HG03066 (cell line): ENCODE results near the gene HTATIP2.
"Not testable (repeated sequence)": the region's sequence is repeated elsewhere in the genome, so short reads cannot be mapped to it uniquely, and the experiment has no call there.

Source experiments
- ATAC-seq: cut with Tn5 transposase; IDR thresholded peaks from one replicate; pipeline ENCODE4 v1.9.1; 2021; ENCODE audit warnings: low read depth; ENCODE audit not compliant: unreplicated experiment

The HTATIP2 gene

GRCh38 chr11:20363500-20364340, at the start of gene HTATIP2:
Gene HTATIP2, plus strand, starts transcription at chr11:20363714. Its CDS starts 524 bp downstream, at chr11:20364238.
- peak; percentile 91 for ATAC-seq

GRCh38 chr11:20315800-20316199, 47.7 kb upstream of the HTATIP2 start:
- ATAC-seq = no peak

GRCh38 chr11:20321177-20321576, 42.3 kb upstream of the HTATIP2 start:
- ATAC-seq = no peak

- no peak for ATAC-seq
Observed at GRCh38 chr11:20327377-20327935, 36.1 kb upstream of the HTATIP2 start.

GRCh38 chr11:20336056-20336455, 27.5 kb upstream of the HTATIP2 start:
- no peak for ATAC-seq

GRCh38 chr11:20337526-20338154, 25.9 kb upstream of the HTATIP2 start:
- ATAC-seq = no peak

- ATAC-seq = no peak
Observed at GRCh38 chr11:20342347-20343141, 21.0 kb upstream of the HTATIP2 start.

GRCh38 chr11:20351136-20351535, 12.4 kb upstream of the HTATIP2 start:
- no peak for ATAC-seq

GRCh38 chr11:20351751-20352262, 11.7 kb upstream of the HTATIP2 start:
- ATAC-seq = no peak

GRCh38 chr11:20353829-20354434, 9.6 kb upstream of the HTATIP2 start:
- no peak for ATAC-seq

GRCh38 chr11:20355221-20356219, 8.0 kb upstream of the HTATIP2 start:
- ATAC-seq = peak; percentile 94

- no peak for ATAC-seq
Observed at GRCh38 chr11:20357150-20357549, 6.4 kb upstream of the HTATIP2 start.

- no peak for ATAC-seq
Observed at GRCh38 chr11:20360650-20361049, 2.9 kb upstream of the HTATIP2 start.

- ATAC-seq = no peak
Observed at GRCh38 chr11:20362481-20362880, 1.0 kb upstream of the HTATIP2 start.

- peak; percentile 7 for ATAC-seq
Observed at GRCh38 chr11:20363149-20363499, 390 bp upstream of the HTATIP2 start.

- peak; percentile 7 for ATAC-seq
Observed at GRCh38 chr11:20364341-20364792, 853 bp downstream of the HTATIP2 start.

GRCh38 chr11:20365465-20365864, 2.0 kb downstream of the HTATIP2 start:
- ATAC-seq = not testable (repeated sequence)

- ATAC-seq = no peak
Observed at GRCh38 chr11:20367313-20367948, 3.9 kb downstream of the HTATIP2 start.
